HG02840 (cell line): ENCODE measurements around the gene KIAA1755.

Experiments
- ATAC-seq: cut with Tn5 transposase; IDR thresholded peaks from one replicate; pipeline ENCODE4 v1.9.1; 2021; ENCODE audit warnings: mild to moderate bottlenecking, moderate library complexity, moderate number of reproducible peaks; ENCODE audit not compliant: unreplicated experiment, low FRiP score

The KIAA1755 gene

GRCh38 chr20:38242848-38243708, 17.5 kb downstream of the KIAA1755 start:
- no peak for ATAC-seq

GRCh38 chr20:38241201-38241600, 19.3 kb downstream of the KIAA1755 start:
- no peak for ATAC-seq

- ATAC-seq = no peak
These were observed 21.1 kb downstream of the KIAA1755 start for GRCh38 chr20:38239441-38239840.

DNA sequence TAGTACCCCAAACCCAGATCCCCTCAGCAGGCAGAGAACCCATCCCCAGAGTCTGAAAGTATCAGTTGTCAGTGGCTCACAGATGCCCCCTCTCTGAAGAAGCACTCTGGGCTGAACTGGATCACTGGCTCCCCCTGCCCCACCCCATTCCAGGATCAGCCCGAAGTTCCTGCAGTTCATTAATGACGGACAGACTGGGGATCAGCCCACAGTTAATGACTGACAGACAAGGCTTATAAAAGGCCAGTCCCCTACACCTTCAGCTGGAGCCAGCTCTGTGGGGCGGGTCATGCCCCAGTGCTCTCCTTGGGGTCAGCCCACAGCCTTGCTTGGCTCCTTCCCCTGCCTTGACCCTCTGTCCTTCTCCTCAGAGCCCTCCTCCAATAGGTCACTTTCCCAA, 21.7 kb downstream of the KIAA1755 start:
- no peak for ATAC-seq

GRCh38 chr20:38237381-38237780, 23.2 kb downstream of the KIAA1755 start:
- ATAC-seq = no peak

DNA sequence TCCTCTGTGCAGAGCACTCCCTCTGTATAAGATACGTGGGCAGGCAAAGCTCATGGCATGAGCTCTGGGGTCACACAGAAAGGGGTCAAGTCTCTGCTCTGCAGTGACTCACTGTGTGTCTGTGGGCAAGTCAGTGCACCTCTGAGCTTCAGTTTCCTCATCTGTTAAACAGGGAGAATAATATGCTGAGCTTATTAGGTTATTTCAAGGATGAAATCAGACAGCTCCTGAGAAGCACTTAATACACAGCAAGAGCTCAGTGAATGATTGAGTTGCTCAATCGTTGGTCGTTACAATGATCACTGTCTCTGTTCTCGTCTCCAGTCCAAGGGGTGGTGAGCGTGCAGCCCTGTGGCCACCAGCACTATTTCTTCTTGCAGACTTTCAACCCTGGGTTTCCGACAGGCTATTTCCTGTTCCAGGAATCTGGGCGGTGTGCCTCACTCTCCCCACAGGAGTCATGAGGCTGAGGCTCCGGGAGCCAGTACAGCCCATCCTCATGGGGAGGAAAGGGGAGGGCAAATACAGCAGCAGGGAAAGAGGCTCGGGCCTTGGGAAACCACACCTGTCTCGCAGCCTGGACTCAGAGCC, 28.9 kb downstream of the KIAA1755 start:
- ATAC-seq = no peak

DNA sequence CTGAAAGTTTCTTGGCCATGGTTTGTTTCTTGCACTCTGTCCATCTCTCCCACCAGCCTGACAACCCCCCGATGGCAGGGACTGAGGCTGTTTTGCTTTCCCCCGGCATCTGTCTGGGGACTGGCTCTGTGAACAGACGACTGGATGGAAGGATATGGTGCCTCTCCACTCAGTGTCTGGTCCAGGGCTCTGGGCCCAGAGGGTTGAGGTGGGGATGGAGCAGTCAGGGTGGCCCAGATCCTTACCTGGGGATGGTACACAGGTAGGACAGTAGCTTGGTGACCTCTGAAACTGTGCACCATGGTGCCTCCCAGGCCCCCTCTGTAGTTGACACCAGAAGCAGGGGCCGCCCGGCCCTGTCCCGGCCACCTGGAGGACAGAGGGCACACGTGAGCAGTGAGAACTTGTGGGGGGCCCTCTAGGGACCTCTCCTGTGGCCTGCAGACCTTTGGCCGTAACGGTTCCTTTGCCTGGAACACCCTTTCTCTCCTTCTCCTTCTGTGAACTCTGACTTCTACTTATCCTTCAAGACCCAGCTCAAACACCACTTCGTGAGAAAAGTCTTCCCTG, 29.5 kb downstream of the KIAA1755 start:
- ATAC-seq = no peak

DNA sequence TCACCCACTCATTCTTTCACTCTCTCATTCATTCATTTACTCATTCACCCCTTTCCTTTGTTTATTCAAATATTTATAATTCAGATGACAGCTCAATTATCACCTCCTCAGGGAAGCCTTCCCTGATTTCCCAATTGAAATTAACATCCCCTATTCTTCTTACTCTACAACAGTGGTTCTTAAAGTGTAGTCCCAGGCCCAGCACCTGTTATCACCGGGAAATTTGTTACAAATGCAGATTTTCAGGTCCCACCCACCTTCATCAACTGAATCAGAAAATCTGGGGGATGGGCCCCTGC, 30.3 kb downstream of the KIAA1755 start:
- no peak for ATAC-seq

DNA sequence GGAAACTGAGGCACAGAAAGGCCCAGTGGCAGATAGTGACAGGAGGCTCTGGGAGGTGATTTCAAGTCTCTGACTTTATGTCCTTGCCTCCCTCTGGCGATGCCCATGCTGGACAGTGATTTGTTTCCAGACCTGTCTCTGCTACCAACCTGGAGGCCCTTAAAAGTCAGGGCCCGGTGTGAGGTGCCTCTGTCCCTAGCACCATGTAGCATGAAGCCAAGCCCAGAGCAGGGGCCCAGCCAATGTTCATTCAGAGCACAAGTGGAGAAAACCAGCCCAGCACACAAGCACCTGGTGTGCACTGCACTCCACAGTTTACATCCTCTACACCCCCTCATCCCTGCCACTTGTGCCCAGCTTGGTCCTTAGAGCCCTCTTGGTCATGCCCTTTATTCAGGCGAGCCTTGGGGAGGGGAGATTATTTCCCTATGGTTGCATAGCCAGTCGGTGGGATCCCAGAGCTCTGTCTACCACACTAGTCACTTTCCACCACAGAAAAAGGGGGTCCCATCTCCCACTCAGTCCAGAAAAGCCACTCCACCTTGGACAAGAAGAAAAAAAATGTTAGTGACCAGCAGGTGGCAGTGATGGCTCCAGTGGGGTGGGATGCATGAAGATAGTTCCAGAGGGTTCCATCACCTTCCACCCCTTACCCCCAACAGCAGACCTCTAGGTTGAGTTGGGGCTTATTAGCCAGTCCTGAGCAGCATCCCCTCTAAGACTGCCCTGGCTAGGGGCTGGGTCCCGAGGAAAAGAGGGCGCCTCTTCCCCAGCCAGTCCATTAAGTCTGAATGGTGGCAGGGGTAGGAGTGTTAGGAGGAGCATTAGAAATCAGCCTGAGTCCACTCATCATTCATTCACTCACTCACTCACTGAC, 30.9 kb downstream of the KIAA1755 start:
- ATAC-seq = no peak

DNA sequence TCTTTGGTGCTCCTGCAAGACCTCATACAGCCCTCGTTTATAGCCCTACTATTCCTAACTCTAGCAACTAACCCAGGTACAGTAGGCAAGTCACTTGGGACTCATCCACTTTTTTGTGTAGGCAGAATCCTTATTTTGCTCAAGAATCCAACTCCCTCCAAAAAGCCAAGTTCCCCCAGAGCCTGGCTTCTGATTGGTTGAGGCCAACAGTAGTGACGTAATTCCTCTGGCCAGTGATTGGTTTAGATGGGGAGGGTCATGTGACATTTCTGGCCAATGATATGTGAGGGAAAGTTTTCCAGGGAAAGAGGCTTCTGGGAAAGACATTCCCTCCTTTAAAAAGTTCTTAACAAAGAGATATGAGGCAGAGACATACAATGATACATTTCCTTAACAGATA, 32.1 kb downstream of the KIAA1755 start:
- no peak for ATAC-seq

DNA sequence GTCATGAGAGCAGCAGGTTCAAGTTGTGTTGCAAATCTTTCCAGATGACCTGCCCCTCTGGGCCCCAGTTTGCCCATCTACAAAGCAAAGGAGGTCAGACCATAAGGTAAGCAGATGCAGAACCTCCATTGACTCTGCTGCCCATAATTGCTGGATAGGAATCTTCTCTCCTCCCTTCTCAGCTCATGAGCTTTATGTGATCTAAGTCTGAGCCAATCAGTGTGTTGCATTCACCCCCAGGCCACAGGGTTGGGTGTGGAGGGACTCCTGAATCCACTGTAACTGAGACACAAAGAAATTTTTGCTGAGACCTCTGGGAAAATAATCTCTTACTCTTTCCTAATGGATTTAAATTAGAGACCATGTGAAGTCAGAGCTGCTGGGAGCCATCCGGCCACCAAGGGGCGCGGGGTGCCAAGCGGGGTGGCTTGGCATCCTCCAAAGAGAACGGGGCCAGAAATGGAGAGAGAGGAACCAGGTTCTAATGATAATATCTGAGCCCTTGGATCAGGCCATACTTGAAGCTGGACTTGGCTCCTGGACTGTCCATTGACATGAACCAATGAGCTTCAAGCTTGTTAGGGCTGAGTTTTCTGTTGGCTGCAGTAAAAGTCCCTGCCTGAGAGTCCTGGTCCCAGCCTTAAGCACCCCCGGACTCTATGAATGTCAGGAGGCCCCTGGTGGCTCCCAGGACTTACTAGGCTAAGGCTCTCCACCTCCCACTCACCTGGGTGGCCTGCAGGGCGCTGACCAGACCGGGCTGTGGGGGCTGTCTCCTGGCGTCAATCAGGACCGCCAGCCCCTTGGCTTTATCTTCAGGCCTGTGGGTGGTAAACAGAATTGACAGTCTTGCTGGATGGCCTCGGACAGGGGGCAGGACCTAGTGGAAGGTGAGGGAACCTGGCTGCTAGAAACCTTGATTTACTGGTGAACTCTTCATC, 32.8 kb downstream of the KIAA1755 start:
- ATAC-seq = no peak

DNA sequence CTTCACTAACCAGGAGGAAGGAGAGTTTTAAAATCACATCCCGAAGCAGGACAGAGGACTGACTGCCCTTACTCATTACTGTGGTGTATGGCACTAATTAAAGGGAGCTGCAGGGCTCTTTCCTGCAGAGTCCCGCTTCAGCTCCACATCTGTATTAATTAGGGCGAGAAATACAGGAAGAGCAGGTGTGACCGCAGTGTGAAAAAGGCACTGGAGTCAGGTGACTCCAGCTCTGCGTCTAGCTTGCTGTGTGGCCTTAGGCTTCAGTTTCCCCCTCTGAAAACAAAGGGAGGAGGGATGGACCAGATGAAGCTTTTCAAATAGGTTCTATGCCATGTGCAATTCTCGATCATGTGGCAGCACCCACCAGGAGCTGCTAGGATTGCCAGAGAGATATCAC, 34.0 kb downstream of the KIAA1755 start:
- ATAC-seq = no peak

DNA sequence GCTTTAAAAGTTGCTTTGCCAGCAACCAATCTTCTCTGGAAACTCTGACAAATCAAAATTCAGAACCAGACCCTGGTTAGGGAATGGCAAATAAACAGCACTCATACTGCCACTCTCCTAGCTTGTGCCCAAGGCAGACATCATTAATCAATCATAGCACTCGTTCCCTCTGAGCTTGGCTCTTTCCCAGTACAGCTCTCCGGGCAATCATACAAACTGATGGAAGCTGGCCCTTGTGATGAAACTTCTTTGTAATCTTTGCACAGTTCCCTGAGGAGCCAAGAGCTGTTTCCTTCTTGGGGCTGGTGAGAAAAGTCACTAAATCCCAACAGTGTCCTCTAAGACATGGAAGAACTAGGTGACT, 34.7 kb downstream of the KIAA1755 start:
- no peak for ATAC-seq

DNA sequence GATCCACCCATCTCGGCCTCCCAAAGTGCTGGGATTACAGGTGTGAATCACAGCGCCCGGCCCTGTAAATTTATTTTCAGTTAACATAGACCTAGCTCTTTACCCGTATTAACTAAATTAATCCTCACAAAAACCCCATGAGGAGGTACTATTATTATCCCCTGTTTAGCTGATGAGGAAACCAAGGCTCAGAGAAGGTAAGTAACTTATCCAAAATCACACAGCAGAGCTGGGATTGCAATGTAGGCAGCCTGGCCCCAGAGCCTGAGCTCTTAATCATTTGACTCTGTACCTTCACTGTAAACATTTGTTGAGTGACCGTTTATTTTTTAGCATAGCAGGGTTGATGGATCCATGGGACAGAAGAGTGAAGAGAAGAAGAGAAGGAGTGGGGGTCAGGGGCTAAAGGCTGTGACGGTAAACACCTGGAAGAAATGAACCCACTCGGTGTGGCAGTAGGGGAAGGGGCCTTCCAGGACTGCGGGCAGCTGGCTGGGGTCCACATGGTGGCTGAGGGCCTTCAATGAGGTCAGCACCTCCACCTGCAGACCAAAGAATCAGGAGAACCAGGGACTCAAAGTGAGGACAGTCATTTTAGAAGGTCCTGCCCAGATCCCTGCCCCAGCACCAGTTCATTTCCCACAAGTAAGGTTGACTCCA, 35.2 kb downstream of the KIAA1755 start:
- no peak for ATAC-seq

GRCh38 chr20:38224531-38224930, 36.0 kb downstream of the KIAA1755 start:
- no peak for ATAC-seq

- no peak for ATAC-seq
These were observed 36.8 kb downstream of the KIAA1755 start for GRCh38 chr20:38223743-38224100.

GRCh38 chr20:38222923-38223742, 37.4 kb downstream of the KIAA1755 start:
- no peak for ATAC-seq

DNA sequence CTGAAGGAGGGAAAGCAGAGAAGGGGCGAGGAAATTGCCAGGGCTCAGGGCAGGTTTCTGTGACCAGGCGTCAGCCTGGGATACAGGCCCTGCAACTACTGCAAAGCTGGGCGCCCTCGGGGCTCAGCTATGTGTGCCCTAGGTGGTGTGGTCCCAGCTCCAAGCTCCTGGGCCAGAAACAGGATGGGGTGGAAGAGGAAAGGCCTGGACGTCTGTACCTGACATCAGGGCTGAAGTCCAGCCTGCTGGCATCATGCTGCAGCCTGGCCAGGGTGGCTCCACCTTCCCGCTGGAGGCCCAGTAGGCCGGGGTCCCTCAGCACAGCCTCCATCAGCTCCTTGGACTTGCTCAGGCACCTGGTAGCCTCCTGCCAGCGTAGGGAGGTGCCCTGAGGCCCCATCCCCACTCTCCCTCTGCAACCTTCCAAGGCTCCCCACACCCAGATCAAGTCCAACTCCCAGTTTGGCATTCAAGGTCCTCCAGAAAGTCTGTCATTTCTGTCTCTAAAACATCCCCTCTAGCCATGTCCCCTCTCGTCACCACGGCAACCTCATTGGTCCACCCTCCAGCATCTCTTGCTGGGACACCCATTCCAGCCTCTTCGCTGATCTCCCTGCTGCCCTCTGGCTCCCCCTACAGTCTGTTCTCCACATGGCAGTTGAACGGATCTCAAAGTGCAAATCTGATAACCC, 38.2 kb downstream of the KIAA1755 start:
- ATAC-seq = no peak
